Measurements from ENCODE around the gene KDM4D.
A peak's percentile ranks its signal among the peaks of the same experiment; 100 is the strongest.
"Not testable (repeated sequence)": the region's sequence is repeated elsewhere in the genome, so short reads cannot be mapped to it uniquely, and the experiment has no call there.

KDM4D gene

DNA sequence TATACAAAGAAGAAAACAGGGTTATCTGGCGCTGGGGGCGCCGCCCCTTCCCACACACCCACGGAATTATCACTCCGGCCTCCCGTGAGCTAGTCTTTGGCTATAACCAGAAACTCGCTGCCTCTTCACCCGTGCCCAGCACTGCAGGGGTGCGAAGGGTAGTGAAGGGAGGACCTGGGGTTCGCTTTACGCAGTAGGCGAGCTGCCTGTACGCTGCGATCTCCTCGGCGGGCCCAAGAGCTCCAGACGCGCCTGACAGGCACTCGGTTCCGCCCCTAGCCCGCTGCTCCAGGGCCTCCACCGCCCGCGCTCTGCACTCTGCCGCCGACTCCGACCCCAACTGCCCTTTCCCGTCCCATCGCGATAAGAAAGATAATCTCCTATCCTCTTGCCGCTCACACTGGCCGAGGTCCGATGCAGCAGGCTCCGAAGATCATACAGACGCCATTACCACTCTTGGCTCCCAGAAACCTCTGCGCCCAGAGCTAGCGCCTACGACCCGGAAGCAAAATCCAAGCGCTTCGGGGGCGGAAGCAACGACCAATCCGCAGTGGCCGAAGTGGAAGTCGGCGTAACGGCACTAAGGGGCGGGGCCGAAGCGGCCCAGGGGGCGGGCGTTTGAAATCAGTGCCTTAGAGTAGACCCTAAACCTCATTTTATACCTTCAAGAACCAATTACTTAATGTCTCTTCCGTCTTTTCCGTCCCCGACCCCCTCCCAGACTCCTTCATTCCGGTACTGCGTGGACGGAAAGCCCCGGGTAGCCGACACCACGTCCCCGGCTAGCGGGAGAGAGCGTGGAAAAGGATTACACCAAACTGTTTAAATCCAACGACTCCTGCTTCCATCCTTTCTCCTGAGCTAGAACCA, at the start of gene KDM4D, which contains the start of gene CWC15:
Gene KDM4D, plus strand, starts transcription at position 611 of the 870 bp plus-strand sequence. CDS start 23,664 bp downstream, outside the sequence.
Gene CWC15, minus strand, starts transcription at position 458 of the 870 bp plus-strand sequence. CDS start 1,371 bp downstream, outside the sequence.
- DNase-seq = peak; percentile 28 to 43

- DNase-seq = no peak
These were observed 49.3 kb upstream of the KDM4D start for GRCh38 chr11:94924171-94924572.

- no peak for DNase-seq
These were observed 48.9 kb upstream of the KDM4D start for GRCh38 chr11:94924612-94925011.

GRCh38 chr11:94925422-94926270, 47.9 kb upstream of the KDM4D start:
- DNase-seq = no peak

GRCh38 chr11:94926271-94926625, 47.3 kb upstream of the KDM4D start:
- DNase-seq = no peak

GRCh38 chr11:94926698-94927237, 46.7 kb upstream of the KDM4D start:
- no peak for DNase-seq

DNA sequence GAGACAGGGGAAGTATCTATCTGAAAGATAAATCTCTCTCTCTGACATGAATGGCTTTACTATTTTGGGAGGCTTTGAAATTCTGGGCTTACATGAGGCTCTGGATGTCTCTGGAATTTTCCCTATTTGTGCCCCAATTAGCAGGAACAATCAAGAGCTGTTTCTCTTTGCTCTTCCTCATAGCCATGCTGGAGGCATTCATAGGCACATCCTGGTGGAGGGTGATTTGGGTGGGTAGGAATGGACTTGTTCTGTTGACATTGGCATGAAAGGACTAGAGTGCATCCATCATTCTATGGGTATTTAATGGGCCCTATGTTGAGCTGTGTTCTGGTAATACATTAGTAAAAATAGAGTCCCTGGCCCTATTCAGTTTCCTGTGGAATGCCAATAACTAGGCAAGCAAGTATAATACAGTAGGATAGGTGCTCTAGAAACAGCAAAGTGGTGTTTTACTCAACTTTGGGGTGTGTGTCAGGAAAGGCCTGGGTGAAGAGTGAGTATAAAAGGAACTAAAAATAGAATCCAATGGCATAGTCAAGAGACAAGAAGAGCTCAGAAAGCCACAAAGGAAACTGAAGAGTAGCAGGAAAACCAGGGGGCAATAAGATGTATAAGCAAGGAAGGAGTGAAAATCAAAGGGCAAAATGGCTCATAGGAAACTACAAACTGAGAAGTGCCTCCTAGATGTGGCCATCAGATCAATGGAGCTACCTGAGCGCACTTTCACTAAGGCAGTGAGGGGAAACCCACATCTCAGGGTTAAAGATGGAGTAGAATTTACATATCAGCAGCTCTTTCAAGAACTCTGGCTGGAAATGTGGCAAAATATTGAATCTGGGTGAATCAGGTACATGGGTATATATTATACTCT, 45.2 kb upstream of the KDM4D start:
- DNase-seq = no peak

DNA sequence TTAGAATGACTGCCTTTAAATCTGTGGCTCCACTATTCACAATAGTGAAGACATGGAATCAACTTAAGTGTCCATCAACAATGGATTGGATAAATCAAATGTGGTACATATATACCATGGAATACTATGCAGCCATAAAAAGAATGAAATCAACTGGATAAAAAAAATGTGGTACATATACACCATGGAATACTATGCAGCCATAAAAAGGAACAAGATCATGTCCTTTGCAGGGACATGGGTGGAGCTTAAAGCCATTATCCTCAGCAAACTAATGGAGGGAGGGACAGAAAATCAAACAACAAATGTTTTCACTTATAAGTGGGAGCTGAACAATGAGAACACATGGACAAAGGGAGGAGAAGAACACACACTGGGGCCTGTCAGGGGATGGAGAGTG, 41.4 kb upstream of the KDM4D start:
- DNase-seq = not testable (repeated sequence)

DNA sequence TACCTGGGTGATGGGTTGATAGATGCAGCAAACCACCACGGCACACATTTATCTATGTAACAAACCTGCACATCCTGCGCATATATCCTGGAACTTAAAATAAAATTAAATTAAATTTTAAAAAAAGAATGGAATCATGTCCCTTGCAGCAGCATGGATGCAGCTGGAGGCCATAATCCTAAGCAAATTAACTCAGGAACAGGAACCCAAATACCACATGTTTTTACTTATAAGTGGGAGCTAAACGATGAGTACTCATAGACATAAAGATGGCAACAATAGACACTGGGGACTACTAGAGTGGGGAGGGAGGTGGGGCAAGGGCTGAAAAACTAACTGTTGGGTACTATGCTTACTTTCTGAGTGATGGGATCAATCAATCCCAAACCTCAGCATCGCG, 41.0 kb upstream of the KDM4D start:
- DNase-seq = no peak

GRCh38 chr11:94933223-94934130, 40.0 kb upstream of the KDM4D start:
- DNase-seq = no peak

DNA sequence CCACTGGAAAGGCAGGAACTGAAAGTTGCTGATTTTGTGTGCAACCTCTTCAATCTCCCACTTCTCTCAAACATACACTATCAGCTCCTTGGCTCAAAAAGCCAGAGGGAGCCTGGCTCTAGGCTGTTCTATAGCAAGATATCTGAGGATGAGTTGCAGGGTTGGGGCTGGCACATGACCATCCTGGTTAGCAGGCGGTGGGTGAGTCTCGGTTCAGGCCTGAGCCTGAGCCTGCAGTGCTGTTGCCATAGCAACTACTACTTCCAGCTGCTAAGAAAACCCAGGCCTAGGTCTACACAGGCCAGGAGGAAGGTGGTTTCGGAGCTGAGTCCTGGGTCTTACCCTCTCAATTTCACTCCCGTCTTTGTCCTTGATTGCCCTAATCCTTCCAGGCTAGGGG, 39.1 kb upstream of the KDM4D start:
- DNase-seq = peak in 1 of 2 experiments; percentile 72

GRCh38 chr11:94934846-94935245, 38.7 kb upstream of the KDM4D start:
- DNase-seq = no peak

- DNase-seq = peak in 1 of 2 experiments; percentile 50
These were observed 35.1 kb upstream of the KDM4D start for GRCh38 chr11:94938095-94939055.

DNA sequence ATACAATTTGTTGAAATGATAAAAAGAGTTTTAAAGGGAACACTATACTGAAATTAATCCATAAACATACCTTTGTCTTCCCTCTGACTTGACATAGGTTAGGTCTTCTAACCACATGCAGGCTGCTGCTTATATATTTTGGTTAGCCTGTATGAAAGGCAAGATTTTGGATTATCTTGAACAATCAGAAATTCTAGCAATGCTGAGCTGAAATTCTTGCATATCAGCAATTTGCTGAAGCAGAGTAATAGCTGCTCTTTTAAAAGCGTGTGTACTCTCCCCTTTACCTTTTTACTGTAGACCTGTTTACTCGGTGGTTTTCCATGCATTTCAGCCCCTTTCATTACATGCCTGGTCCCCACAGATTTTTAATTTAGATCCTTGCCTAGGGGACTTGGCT, 34.2 kb upstream of the KDM4D start:
- no peak for DNase-seq

- no peak for DNase-seq
These were observed 32.4 kb upstream of the KDM4D start for GRCh38 chr11:94941131-94941530.

DNA sequence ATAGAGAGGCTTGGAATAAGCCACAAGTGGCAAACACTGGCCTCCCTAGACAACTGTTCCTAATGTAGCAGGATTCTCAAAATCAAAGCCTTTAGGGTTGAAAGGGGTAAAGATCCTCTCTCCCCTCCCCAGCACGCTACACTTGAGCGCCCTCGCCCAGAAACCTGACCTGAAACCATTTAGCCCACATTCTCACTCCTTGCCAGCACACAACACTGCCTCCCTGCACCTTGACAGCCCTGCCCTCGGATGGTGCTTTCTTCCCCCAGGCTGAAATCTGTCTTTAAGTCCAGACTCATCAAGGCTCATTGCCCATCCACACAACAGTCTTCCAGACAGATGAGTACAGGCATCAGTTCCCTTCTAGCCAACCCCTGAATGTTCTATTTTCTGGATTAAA, 26.7 kb upstream of the KDM4D start:
- DNase-seq = no peak

DNA sequence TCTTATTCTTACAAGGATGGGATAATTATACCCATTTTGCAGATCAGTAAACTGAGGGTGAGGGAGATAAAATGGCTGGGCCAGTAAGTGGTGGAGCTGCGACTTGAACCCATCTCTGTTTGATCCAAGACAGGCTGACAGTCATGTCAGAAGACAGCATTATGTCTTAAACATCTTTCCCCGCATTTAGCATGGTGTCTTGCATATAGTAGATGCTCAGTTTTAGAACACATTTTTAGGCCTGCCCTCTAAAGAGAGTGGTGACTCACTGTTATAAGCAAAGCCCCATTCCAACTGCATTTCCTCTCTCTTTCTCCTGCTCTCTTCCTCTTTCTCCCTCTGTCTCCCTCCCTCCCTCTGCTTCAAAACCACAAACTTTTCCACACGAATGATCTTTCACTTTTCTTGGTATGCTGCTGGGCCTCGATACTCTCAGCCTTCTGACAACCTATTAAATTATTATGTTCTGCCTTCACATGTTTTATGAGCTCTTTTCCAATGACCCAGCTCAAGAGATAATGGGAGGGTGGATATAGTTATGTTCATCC, 25.4 kb upstream of the KDM4D start:
- DNase-seq = no peak

DNA sequence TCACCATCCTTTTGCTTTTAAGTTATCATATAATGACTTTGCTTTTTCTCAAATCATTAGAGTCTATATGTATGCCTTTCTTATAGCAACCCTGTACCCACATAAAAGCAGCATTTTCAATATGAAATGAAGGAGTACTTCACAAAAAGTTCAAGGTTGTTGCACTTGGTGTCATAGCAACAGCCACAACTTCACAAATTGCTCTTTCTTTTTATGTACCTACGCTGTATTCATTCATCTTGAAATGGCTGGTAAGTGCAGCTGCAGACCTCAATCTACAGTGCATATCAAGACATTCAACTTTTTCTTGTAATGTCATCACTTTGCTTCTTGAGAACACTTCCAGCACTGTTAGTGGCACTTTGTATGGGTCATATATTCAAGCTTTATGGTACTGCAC, 18.8 kb upstream of the KDM4D start:
- no peak for DNase-seq

DNA sequence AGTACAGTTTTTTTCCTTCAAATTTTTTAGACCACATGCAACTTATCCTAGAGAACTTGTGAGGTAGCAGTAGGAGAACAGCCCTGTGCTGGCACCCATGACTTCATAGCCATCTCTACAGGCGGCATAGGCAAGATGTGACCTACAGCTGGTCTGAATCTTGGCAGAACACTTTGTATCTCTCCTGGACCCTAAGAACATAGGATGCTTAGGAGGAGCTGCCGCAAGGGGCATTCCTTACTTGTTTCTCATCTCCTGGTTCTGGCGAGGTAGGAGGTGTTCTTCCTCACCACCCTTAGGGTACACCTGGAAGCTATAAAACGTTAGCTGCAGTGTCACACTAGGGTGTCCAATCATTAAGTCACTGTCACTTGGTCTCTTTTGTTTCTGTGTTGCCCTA, 16.5 kb upstream of the KDM4D start:
- DNase-seq = no peak

All from cerebellar nuclear complex (tissue), 1 donor.